Gastroesophageal sphincter (tissue), 4 donors: ENCODE measurements around the gene BFSP1. TPM values are rescaled to one million over a fixed set of nuclear protein-coding genes. Genes with fewer than 3 reads are reported as not detected.

Experiments
- ATAC-seq: fragments of 150-250 bp; one replicate; pipeline ENCODE4 v1.9.1; 2016; ENCODE audit warnings: mild to moderate bottlenecking, moderate library complexity
- H3K27ac ChIP-seq, 4 donors: fragments of 200-600 bp; sonication (generic) in 3 of 4; 1 replicate in 3 of 4; 2 replicates in 1 of 4; pipeline ENCODE4 v1.5.1; 2016 to 2019
- H3K27me3 ChIP-seq: fragments of 200-600 bp; sonication (generic); one replicate; pipeline ENCODE4 v1.5.1; 2019
- H3K36me3 ChIP-seq, 2 donors: fragments of 200-600 bp; sonication (generic); one replicate each; pipeline ENCODE4 v1.5.1; 2019; ENCODE audit warnings: control low read depth in 1 of 2
- H3K4me1 ChIP-seq, 3 donors: fragments of 200-600 bp; sonication (generic); 1 replicate in 2 of 3; 2 replicates in 1 of 3; pipeline ENCODE4 v1.5.1; 2016 to 2019; ENCODE audit warnings: control low read depth in 2 of 3
- H3K4me3 ChIP-seq, 2 donors: fragments of 200-600 bp; sonication (generic); one replicate each; pipeline ENCODE4 v1.5.1; 2019; ENCODE audit warnings: mild to moderate bottlenecking in 1 of 2, moderate library complexity in 1 of 2
- H3K9me3 ChIP-seq, 3 donors: fragments of 200-600 bp; sonication (generic); one replicate each; pipeline ENCODE4 v1.5.1; 2017 to 2019; ENCODE audit warnings: control low read depth in 2 of 3
- EP300 ChIP-seq: sonication (generic); formaldehyde crosslinking; IDR thresholded peaks from one replicate; pipeline ENCODE4 v1.6.1; 2017; ENCODE audit warnings: antibody characterized with exemption, mild to moderate bottlenecking
- POLR2A ChIP-seq, 2 donors: fragments of 450-650 bp; IDR thresholded peaks; one replicate each; pipeline ENCODE4 v1.6.1; 2017; ENCODE audit warnings: antibody characterized with exemption in 2 of 2, mild to moderate bottlenecking in 2 of 2, moderate library complexity in 1 of 2
- POLR2AphosphoS5 ChIP-seq: sonication (generic); formaldehyde crosslinking; IDR thresholded peaks from one replicate; pipeline ENCODE4 v1.6.1; 2017; ENCODE audit warnings: antibody characterized with exemption
- WGBS, 2 donors: methylation state at CpG; one replicate each; pipeline ENCODE4 v1.1.5; 2018; ENCODE audit warnings: low coverage in 1 of 2; 5-methylcytosine and 5-hydroxymethylcytosine counted together
- total RNA-seq, 4 donors: library from RNA; depleted of rRNA; stranded (reverse); fragments of >200 nt; gene quantifications; one replicate each; pipeline ENCODE4 v1.1.0, GENCODE V29; 2016
- TF ChIP-seq, protein P1 (sequence below), 4 experiments: fragments of 200-600 bp in 2 of 4; fragments of 450-650 bp in 2 of 4; sonication (generic) in 1 of 4; IDR thresholded peaks; one replicate each; pipeline ENCODE4 v1.5.1; 2017 to 2019; ENCODE audit warnings: antibody characterized with exemption in 4 of 4, mild to moderate bottlenecking in 2 of 4, moderate library complexity in 2 of 4

The BFSP1 gene
- total RNA-seq, 4 donors from 2014 or later, result 2.0 to 5.9 (median 5.0) TPM

DNA sequence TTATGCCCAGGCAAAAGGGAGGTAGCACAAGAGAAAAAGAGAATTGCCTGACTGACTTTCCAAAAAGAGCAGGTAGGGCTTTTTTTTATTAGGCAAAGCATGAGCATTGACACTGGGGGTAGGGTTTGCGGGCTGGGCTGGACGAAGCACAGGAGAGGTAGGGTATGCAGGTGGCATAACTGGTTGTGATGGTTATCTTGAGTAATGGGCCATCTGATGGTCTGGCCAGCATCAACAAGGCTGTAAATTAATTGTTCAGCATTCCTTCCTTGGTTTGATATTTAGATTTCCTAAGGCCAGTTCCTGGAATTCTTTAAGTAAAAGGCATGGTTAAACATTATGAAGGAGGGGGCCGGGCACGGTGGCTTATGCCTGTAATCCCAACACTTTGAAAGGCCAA lies 13.9 kb upstream of the BFSP1 start:
- TF ChIP-seq POLR2A (IDR thresholded peaks at IDR 0.05), result no peak
- no peak for TF ChIP-seq EP300
- TF ChIP-seq POLR2AphosphoS5, result peak; percentile 38
- Histone ChIP-seq H3K4me1 (peaks cover 6 to 61% (median 19%) of the 10 kb centered on the region in 3 donors), H3K4me3 (no peak overlapping the region), H3K9me3 (no peaks in the 10 kb centered on the region), H3K27me3 (no peaks in the 10 kb centered on the region), H3K36me3 (no peaks in the 10 kb centered on the region), H3K27ac (peak overlapping the region; percentile 32 to 80 (median 78))
- ATAC-seq, result no peak
- WGBS, 2 donors, result 32 to 69% methylated on average over 4 of the region's 4 CpGs

DNA sequence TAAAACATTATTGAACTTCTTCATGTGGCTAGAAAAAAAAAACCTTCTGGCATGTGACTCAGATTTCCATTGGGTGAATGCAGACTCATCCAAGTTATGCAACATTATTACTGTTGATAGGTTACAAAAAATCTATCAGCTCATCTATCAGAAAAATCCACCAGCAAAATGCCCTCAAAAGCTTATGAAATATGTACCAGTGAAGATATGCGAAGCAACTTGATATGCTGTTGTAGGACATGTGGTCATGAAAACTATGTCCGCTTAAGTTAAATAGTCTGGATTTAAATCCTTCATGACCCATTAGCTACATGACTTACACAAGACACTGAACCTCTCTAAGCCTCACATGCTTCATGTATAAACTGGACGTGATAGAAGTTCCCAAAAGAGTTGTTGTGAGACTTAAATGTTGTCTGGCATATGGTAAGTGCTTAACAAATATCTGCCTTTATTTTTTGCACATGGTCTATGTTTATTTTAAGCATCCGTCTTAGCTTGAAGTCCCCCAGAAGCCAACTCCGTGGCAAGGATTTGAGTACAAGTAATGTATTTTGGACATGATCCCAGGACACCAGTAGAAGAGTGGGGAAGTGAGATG lies 12.5 kb upstream of the BFSP1 start:
- Histone ChIP-seq H3K36me3 (no peaks in the 10 kb centered on the region), H3K4me1 (peaks cover 6 to 74% (median 19%) of the 10 kb centered on the region in 3 donors), H3K4me3 (no peak overlapping the region), H3K27me3 (no peaks in the 10 kb centered on the region), H3K9me3 (no peaks in the 10 kb centered on the region), H3K27ac (peak overlapping the region; percentile 75 to 80 (median 78))
- TF ChIP-seq, protein P1, sequence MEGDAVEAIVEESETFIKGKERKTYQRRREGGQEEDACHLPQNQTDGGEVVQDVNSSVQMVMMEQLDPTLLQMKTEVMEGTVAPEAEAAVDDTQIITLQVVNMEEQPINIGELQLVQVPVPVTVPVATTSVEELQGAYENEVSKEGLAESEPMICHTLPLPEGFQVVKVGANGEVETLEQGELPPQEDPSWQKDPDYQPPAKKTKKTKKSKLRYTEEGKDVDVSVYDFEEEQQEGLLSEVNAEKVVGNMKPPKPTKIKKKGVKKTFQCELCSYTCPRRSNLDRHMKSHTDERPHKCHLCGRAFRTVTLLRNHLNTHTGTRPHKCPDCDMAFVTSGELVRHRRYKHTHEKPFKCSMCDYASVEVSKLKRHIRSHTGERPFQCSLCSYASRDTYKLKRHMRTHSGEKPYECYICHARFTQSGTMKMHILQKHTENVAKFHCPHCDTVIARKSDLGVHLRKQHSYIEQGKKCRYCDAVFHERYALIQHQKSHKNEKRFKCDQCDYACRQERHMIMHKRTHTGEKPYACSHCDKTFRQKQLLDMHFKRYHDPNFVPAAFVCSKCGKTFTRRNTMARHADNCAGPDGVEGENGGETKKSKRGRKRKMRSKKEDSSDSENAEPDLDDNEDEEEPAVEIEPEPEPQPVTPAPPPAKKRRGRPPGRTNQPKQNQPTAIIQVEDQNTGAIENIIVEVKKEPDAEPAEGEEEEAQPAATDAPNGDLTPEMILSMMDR (IDR thresholded peaks at IDR 0.05), result no peak
- TF ChIP-seq POLR2AphosphoS5, result peak; percentile 24
- 17 to 33% methylated on average over 5 of the region's 5 CpGs for WGBS, 2 donors
- no peak for ATAC-seq

DNA sequence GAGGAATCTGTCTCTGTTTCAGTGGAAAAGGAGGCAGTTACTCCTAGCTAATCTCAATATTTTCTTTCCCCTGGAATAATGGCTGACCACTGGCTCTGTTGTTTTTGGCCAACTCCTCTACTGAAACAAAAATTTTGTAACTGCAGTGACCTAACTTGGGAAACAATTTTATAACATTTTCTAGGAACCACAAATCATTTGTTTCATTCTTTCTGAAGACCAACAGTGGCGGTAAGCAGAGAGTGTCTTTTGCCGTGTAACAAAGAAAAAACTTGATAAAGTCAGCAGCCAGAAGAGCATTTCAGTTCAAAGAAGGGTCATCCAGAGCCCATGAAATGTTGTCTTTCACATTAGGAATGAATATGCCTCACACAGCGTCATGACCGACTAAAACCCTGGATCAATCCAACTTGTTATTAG lies 11.8 kb upstream of the BFSP1 start:
- WGBS, 2 donors, result 24 to 32% methylated on average over 3 to 4 of the region's 4 CpGs
- no peak overlapping the region for H3K4me3 ChIP-seq
- ATAC-seq, result peak; percentile 66
- no peaks in the 10 kb centered on the region for H3K27me3 ChIP-seq
- H3K9me3 ChIP-seq, result no peaks in the 10 kb centered on the region
- H3K27ac ChIP-seq, result peak overlapping the region; percentile 75 to 80 (median 78)
- no peaks in the 10 kb centered on the region for H3K36me3 ChIP-seq
- no peak for TF ChIP-seq POLR2A (IDR thresholded peaks at IDR 0.05)
- TF ChIP-seq, protein P1 (IDR thresholded peaks at IDR 0.05), result peak in 1 of 4 experiments; percentile 2
- TF ChIP-seq EP300, result no peak
- TF ChIP-seq POLR2AphosphoS5, result peak; percentile 69
- peaks cover 6 to 81% (median 19%) of the 10 kb centered on the region in 3 donors for H3K4me1 ChIP-seq

DNA sequence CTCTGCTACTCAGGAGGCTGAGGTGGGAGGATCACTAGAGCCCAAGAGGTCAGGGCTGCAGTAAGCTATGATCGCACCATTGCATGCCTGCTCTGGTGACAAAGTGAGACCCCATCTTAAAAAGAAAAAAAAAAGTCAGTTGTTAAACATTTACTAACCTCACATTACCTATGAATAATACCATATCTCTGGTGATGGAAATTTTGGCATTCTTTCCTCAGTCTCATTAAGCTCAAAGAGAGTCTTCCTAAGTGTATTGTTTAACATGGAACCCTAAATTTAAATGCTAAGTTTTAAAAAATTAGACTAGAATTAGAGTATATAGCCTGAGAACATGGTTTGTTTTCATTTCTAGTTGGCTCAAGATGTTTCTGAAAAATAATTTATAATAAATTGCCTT lies 11.3 kb upstream of the BFSP1 start:
- no peaks in the 10 kb centered on the region for H3K36me3 ChIP-seq
- H3K27me3 ChIP-seq, result no peaks in the 10 kb centered on the region
- no peak for ATAC-seq
- WGBS, 2 donors, result 40 to 67% methylated on average over 1 of the region's 1 CpG
- H3K27ac ChIP-seq, result peak overlapping the region; percentile 34 to 80 (median 76)
- no peaks in the 10 kb centered on the region for H3K9me3 ChIP-seq
- H3K4me3 ChIP-seq, result no peak overlapping the region
- TF ChIP-seq EP300 (no peak), POLR2A (IDR thresholded peaks at IDR 0.05) (no peak), POLR2AphosphoS5 (no peak)
- TF ChIP-seq, protein P1 (IDR thresholded peaks at IDR 0.05), result no peak
- H3K4me1 ChIP-seq, result peaks cover 6 to 86% (median 19%) of the 10 kb centered on the region in 3 donors

DNA sequence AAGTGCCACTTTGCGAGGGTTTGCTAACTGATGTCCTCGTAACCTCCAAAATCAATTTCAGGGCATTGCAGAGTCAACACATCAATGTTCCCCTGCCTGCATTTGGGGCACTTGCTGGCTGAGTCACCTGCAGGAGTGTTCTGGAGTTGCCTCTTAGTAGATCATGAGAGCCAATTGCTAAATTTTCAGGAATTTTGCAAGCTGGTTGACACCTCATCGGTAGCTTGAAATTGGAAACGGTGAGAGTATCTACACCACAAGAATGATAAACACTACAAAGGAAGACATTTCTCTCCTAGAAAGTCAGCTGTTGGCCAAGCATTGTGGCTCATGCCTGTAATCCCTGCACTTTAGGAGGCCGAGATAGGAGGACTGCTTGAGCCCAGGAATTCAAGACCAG lies 10.8 kb upstream of the BFSP1 start:
- Histone ChIP-seq H3K4me3 (no peak overlapping the region), H3K36me3 (no peaks in the 10 kb centered on the region), H3K9me3 (no peaks in the 10 kb centered on the region), H3K27me3 (no peaks in the 10 kb centered on the region), H3K4me1 (peaks cover 6 to 91% (median 19%) of the 10 kb centered on the region in 3 donors), H3K27ac (peak overlapping the region; percentile 11 to 80 (median 56))
- WGBS, 2 donors, result 59% methylated on average over 4 of the region's 5 CpGs; no CpG with 5 or more reads in 1 of the 2 donors
- peak; percentile 19 for ATAC-seq
- peak; percentile 63 for TF ChIP-seq POLR2AphosphoS5
- TF ChIP-seq, protein P1 (IDR thresholded peaks at IDR 0.05), result no peak
